Heart left ventricle (tissue), 13 donors: ENCODE measurements around the gene DGKZ.
A peak's percentile ranks its signal among the peaks of the same experiment; 100 is the strongest.

ENCODE experiments used
- POLR2A ChIP-seq, 2 donors: fragments of 450-650 bp; IDR thresholded peaks; one replicate each; pipeline ENCODE4 v1.6.1; 2017; ENCODE audit warnings: antibody characterized with exemption in 2 of 2, mild to moderate bottlenecking in 2 of 2, moderate library complexity in 2 of 2
- TF ChIP-seq, protein P1 (sequence below), 12 donors: fragments of 200-600 bp; sonication (generic) in 4 of 12; IDR thresholded peaks; one replicate each; pipeline versions ENCODE4 v1.5.0 to v1.8.0; 2018 to 2022; ENCODE audit warnings: antibody characterized with exemption in 12 of 12, mild to moderate bottlenecking in 5 of 12
- donor health status: ischemic (EF 13 %, LVEDD 7.1; RV severe dilation, severe dysfunction).
- donor health status: DM: no; HTN: yes; CAD: no.
- donor health status: DM: no; HTN: no; CAD: no.
- donor health status: ischemic (EF 25% LVEDD 6.9; RV normal size, moderate dysfunction).
- donor health status: ischemic (EF 25% LVEDD 5.7; RV mildly dilated, moderate dysfunction).
- donor health status: ischemic (EF 35%, LVEDD 5.7; RV mildly dilated, moderate dysfunction).
- donor health status: nonischemic (EF 11% LVEDD 7.7; RV severe dilation, severe dysfunction).
- donor health status: DM: yes; HTN: yes; CAD: no.
- donor health status: PGD.
- donor health status: ischemic (EF 29% LVEDD 5.4; RV normal size, mild dysfunction).
- donor health status: nonischemic (EF 23%, LVEDD 6.1; RV moderate dilation, normal function).

DNA sequence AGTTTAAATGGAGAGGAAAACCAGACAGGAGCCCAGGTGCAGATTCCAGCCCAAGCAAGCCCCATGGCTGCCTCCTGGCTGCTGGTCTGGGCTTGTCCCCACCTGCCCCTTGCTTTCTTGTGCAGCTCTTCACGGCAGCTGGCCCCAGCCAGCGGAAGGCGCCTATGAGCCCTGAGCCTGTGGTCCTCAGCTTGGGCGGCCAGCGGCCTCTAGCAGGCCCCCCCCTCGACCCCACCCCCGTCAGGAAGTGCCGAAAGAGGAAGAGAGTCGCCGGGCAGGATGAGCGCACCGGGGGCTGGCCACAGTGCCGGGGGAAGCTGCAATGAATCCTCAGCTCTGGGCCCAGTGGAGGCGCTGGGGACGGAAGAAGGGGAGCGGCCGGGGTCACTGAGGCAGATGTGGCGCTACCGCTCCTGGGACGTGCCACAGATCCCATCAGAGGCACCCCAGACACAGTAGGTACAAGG is 2.1 kb upstream of the DGKZ start:
- peak in 1 of 2 donors; percentile 60 for TF ChIP-seq POLR2A (IDR thresholded peaks at IDR 0.05)
- TF ChIP-seq, protein P1, sequence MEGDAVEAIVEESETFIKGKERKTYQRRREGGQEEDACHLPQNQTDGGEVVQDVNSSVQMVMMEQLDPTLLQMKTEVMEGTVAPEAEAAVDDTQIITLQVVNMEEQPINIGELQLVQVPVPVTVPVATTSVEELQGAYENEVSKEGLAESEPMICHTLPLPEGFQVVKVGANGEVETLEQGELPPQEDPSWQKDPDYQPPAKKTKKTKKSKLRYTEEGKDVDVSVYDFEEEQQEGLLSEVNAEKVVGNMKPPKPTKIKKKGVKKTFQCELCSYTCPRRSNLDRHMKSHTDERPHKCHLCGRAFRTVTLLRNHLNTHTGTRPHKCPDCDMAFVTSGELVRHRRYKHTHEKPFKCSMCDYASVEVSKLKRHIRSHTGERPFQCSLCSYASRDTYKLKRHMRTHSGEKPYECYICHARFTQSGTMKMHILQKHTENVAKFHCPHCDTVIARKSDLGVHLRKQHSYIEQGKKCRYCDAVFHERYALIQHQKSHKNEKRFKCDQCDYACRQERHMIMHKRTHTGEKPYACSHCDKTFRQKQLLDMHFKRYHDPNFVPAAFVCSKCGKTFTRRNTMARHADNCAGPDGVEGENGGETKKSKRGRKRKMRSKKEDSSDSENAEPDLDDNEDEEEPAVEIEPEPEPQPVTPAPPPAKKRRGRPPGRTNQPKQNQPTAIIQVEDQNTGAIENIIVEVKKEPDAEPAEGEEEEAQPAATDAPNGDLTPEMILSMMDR (IDR thresholded peaks at IDR 0.05) = peak in 4 of 12 donors; percentile 5 to 41 (median 22)
